ENCODE results near the gene ATCAY.

DNA sequence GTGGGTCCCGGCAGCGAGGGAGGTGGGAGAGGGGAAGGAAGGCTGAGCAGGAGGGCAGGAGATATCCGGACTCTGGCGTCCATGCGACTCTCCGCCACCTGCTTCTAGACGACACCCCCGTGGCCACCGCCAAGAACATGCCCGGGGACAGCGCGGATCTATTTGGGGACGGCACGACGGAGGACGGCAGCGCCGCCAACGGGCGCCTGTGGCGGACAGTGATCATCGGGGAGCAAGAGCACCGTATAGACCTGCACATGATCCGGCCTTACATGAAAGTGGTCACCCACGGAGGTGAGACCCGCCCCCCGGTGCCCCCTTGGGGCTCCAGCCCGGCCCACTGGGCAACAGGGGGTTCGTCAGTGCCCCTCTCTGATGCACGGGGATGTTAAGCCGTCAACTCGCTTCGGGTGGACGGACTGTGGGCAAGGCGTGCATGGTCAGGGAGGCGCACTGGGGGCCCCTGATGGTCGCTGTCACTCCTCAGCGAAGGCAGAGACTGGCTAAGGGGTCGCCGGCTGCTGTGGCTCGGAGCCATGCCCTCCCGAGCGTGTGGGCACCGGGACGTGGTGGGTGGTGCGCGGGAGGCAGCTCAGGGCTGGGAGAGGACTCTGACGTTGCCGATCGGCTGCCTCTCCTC, 27.3 kb downstream of the ATCAY start:
- TF ChIP-seq POLR2A (IDR thresholded peaks at IDR 0.05; ENCODE audit: low read length) (no peak), EP300 (IDR thresholded peaks at IDR 0.05) (no peak), ZFP36 (IDR thresholded peaks at IDR 0.05; ENCODE audit: borderline replicate concordance, partially characterized antibody) (no peak), CEBPB (IDR thresholded peaks at IDR 0.05) (no peak), MYC (IDR thresholded peaks at IDR 0.05; ENCODE audit: borderline replicate concordance, low read length) (no peak)
- TF ChIP-seq, protein P1, sequence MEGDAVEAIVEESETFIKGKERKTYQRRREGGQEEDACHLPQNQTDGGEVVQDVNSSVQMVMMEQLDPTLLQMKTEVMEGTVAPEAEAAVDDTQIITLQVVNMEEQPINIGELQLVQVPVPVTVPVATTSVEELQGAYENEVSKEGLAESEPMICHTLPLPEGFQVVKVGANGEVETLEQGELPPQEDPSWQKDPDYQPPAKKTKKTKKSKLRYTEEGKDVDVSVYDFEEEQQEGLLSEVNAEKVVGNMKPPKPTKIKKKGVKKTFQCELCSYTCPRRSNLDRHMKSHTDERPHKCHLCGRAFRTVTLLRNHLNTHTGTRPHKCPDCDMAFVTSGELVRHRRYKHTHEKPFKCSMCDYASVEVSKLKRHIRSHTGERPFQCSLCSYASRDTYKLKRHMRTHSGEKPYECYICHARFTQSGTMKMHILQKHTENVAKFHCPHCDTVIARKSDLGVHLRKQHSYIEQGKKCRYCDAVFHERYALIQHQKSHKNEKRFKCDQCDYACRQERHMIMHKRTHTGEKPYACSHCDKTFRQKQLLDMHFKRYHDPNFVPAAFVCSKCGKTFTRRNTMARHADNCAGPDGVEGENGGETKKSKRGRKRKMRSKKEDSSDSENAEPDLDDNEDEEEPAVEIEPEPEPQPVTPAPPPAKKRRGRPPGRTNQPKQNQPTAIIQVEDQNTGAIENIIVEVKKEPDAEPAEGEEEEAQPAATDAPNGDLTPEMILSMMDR (IDR thresholded peaks at IDR 0.05), result no peak
- TF ChIP-seq, protein P2, sequence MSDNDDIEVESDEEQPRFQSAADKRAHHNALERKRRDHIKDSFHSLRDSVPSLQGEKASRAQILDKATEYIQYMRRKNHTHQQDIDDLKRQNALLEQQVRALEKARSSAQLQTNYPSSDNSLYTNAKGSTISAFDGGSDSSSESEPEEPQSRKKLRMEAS (IDR thresholded peaks at IDR 0.05), result no peak

Measured in A549 (cell line).